ENCODE measurements around the gene BCL2L11.

- TF ChIP-seq CTCF (IDR thresholded peaks at IDR 0.05 in 4 of 5, conservative IDR thresholded peaks at IDR 0.05 in 1 of 5) (no peak), POLR2A (IDR thresholded peaks at IDR 0.05) (no peak)
Measured at GRCh38 chr2:111156529-111156928, 35.8 kb downstream of the BCL2L11 start.

Data from gastrocnemius medialis (tissue), 4 donors.